ENCODE measurements around the gene CEP85L.

CEP85L gene

GRCh38 chr6:118651282-118652050, at the start of gene CEP85L:
Gene CEP85L, minus strand, starts transcription at chr6:118651591. Its CDS starts 322 bp downstream, at chr6:118651269.
- peak; percentile 92 for DNase-seq (ENCODE audit: low spot score)

- DNase-seq (ENCODE audit: low spot score), result no peak
Observed at GRCh38 chr6:118700531-118700930, 49.1 kb upstream of the CEP85L start.

GRCh38 chr6:118697554-118697953, 46.2 kb upstream of the CEP85L start:
- DNase-seq (ENCODE audit: low spot score), result no peak

DNA sequence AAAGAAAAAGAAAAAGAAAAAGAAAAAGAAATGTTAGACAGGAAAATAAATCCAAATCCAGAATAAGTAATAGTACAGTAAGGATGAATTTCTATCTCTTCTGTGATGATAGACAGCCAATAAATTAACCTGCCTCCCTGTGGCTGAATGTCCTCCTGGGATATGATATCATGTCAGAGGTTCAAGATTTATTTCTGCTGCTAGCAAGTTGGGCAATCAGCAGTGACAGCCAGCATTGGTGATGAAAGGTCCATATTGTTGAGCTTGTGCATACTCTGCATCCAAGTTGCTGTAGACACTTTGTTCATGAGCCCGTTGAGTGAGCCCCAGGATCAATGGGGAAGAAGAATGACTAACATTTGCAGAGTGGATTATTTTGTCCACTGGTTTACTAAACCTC, 44.9 kb upstream of the CEP85L start:
- DNase-seq (ENCODE audit: low spot score), result no peak

GRCh38 chr6:118693562-118693961, 42.2 kb upstream of the CEP85L start:
- DNase-seq (ENCODE audit: low spot score), result no peak

DNA sequence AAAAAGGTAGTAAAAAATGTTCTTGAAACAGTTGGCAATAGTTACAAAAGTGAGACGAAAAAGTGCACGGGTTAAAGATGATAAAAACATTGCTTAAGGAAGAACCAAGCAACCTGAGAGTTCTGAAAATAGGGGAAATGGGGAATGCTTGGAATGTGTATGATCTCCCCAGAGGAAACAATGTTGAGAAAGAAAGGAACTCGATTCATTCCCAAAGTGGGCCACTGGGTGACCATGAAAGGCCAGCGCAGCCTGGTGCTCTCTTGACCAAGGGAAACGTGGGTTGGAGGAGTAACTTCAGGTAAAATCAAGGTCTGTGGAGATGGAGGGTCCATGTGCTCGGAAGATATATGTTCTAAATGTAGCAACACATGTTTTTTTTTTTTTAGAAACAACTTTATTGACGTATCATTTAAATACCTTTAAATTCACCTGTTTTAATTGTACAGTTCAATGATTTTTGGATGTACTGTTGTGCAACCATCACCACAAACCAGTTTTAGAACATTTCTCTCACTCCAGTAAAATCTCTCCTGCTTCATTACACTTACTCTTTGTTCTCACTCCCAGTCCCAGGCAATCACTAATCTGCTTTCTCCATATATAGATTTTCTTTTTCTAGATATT, 34.5 kb upstream of the CEP85L start:
- no peak for DNase-seq (ENCODE audit: low spot score)

DNA sequence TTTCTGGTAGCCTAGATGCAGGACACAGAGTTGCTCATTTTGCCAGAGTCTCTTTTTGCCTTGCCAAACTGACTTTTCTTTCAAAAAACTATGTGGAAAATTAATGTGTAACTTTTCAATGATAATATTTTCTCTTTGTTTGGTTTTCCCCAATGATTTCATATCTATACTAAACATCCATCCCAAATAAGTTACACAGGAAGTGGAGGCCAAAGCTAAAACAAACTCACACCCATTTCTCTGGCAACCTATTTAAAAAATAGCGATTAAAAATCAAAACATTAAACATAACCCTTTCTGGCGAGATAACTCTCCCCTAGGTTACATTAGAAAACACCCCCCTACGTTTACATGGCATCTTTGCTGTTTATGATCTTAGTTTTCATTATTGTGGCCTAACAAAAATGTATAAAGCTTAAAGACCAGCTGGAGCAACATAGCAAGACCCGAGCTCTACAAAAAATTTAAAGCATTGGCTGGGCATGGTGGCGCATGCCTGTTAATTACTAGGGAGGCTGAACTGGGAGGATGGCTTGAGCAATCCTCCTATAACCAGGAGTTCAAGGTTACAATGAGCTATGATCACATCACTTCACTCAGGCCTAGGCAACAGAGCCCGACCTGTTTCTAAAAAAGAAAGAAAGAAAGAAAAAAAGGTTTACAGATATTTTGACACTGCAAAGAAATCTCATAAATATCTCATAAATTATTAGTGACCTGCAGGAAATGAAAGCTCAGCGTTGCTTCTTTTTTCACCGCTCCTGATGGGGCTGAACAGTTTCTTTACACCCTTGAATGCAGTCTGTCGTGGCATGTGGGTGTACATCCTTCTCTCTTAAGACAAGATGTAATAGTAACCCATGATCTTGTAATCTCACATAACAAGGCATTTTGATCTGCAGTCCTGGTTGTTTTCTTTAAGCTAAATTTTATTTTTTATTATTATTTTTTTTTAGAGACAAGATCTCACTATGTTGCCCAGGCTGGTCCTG, 32.8 kb upstream of the CEP85L start:
- no peak for DNase-seq (ENCODE audit: low spot score)

GRCh38 chr6:118680452-118681095, 29.2 kb upstream of the CEP85L start:
- no peak for DNase-seq (ENCODE audit: low spot score)

DNA sequence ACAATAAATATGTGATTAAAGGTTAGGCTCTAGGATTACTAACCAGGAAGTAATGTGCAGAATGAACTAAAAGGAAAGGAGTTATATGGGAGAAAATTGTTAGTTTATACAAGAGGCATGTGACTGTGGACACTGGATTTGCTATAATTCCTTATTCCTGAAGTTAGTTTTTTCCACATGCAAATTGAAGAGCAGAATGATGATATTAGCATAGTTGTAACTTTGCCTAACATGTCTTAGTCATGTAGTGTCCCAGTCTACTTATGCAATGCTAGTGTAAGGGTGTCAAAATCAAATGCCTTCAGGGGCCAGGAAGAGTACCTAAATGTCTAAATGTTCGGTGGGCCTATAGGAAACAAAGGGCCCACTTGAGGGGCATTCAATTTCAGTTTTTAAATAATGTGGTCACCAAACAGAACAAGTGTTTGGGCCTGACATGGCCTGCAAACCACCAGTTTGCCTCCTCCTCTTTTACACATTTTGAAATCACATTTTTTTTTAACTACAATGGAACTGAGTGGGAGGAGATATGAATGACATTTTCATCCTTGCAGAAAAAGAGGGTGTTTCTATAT, 28.0 kb upstream of the CEP85L start:
- DNase-seq (ENCODE audit: low spot score), result no peak

DNA sequence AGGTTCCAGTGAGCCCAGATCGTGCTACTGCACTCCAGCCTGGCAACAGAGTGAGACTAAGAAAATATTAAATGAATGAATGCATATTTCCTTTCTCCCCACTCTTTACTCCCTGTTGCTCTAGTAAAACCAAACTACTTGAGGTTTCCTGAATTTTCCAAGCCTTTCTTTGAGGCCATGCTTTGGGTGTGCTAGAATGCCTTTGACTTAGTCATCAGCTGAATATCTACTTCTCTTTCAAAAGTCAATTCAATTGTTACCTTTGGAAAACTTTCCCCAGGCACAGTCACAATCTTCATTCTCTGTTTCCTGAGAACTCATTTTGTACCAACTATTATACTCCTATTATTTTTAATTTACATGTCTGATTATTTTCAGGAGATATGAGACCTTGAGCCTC, 27.5 kb upstream of the CEP85L start:
- DNase-seq (ENCODE audit: low spot score), result no peak

GRCh38 chr6:118677193-118677592, 25.8 kb upstream of the CEP85L start:
- DNase-seq (ENCODE audit: low spot score), result no peak

DNA sequence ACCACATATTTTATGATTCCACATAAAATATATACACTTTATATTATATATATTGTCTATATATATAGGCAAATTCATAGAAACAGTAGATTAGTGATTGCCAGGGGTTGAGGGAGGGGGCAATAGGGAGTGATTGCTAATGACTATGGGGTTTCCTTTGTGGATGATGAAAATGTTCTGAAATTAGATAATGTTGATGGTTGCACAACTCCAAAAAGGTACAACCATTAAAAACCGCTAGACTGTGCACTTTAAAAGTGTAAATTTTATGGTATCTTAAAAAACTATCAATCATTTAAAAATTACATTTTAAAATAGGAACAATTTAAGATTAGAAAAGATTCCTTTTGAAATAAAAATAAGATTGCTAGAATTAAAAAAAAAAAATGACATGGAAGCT, 23.8 kb upstream of the CEP85L start:
- no peak for DNase-seq (ENCODE audit: low spot score)

DNA sequence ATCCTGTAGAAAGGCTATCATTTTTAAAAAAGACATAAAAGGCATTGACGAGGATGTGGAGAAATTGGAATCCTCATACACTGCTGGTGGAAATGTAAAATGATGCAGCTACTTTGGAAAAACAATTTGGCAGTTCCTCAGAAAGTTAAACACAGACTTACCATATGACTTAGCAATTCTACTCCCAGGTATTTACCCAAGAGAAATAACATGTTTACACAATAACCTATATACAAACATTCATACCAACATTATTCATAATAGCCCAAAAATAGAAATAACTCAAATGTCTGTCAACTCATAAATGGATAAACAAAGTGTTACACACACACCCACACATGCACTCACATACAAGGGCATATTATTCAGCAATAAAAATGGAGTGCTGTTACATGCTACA, 23.4 kb upstream of the CEP85L start:
- no peak for DNase-seq (ENCODE audit: low spot score)

DNA sequence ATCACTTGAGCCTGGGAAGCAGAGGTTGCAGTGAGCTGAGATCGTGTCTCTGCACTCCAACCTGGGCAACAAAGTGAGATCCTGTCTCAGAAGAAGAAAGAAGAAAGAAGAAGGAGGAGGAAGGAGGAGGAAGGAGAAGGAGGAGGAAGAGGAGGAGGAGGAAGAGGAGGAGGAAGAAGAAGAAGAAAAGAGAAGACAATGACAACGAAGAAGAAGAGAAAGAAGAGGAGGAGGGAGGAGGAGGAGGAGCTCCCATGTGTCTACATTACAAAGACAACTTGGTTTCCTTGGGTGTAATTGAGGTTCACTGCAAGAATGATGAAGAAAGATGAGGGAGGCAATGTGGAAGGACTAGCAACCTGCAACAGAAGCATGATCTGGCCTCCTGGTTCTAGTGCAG, 21.3 kb upstream of the CEP85L start:
- no peak for DNase-seq (ENCODE audit: low spot score)

- no peak for DNase-seq (ENCODE audit: low spot score)
Observed at GRCh38 chr6:118669561-118669960, 18.2 kb upstream of the CEP85L start.

- no peak for DNase-seq (ENCODE audit: low spot score)
Observed at GRCh38 chr6:118668761-118669385, 17.5 kb upstream of the CEP85L start.

GRCh38 chr6:118667988-118668387, 16.6 kb upstream of the CEP85L start:
- no peak for DNase-seq (ENCODE audit: low spot score)

GRCh38 chr6:118665011-118665410, 13.6 kb upstream of the CEP85L start:
- peak; percentile 5 for DNase-seq (ENCODE audit: low spot score)

DNA sequence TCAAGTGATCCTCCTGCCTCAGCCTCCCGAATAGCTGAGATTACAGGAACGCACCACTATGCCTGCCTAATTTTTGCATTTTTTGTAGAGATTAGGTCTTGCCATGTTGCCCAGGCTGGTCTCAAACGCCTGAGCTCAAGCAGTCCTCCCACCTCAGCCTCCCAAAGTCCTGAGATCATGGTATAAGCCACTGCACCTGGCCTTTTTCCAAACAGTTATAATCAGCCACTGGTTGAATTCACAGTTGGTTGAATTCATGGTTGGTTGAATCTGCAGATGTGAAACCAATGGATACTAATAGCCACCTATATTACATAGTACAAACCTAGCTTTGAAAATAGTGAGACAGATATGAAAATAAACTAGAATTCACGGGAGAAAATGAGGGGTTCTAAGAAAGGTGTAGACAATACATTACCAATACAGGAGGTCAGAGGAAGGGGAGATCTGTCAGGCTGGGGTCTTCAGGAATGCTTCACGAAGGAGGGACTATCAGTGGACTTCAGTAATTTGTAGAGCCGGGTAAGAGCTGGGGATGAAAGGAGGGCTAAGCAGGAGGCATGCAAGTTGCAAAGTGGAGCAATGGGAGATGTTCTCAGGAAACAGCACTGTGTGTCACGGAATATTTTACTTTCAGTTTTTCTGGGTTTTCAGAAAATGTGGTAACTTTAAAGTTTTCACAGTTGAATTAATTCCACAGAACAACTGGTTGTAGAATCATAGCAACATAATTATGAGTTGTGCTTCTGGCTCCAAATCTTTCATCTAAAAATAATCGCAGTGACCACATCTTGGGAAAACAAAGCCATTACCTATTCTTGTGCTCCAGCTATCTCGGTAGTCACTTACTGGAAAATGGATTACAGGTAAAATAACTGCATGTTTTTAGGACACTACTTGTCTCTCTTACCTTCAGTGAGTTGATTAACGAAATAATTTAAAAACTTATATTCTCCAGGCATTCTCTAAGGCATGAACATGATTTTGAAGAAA, 12.9 kb upstream of the CEP85L start:
- DNase-seq (ENCODE audit: low spot score), result no peak

DNA sequence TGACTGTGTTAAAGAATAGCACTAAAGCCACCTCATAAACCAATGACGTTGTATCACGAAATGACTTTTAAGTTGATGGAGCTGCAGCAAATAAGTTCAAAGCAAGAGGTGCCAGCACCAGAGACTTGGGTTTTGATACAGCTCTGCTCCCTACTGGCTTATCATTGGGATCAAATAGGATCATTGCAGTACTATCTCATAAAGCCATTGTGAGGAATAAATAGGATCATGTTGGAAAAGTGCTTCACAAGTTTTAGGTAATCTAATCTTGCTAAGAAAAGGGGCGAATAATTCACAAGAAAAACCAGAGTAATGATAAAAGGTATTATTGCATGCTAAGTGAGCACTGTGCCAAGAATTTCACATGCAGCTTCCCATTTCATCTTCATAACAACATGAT, 10.4 kb upstream of the CEP85L start:
- DNase-seq (ENCODE audit: low spot score), result no peak

Data from germinal center (tissue), 1 donor.